HepG2 (cell line): Measurements from ENCODE around the gene RRP36. TPM values are rescaled to one million over a fixed set of nuclear protein-coding genes. Genes with fewer than 3 reads are reported as not detected.

Experiments
- ATM ChIP-seq: fragments of 450-650 bp; IDR thresholded peaks from 2 replicates; pipeline ENCODE4 v1.7.1; 2017; ENCODE audit warnings: mild to moderate bottlenecking, borderline replicate concordance
- BRD4 ChIP-seq: sonication (generic); formaldehyde crosslinking; IDR thresholded peaks from 2 replicates; pipeline ENCODE4 v1.4.0; 2020; ENCODE audit warnings: missing genetic modification reagents
- CHCHD3 ChIP-seq: sonication (generic); formaldehyde crosslinking; IDR thresholded peaks from 2 replicates; pipeline ENCODE4 v1.8.0; 2022; ENCODE audit warnings: mild to moderate bottlenecking, missing genetic modification reagents, moderate library complexity
- CREM ChIP-seq, 2 experiments: sonication (generic) in 1 of 2; formaldehyde crosslinking in 1 of 2; IDR thresholded peaks; 2 replicates each; pipeline versions ENCODE4 v1.4.0 to v1.6.1; 2016 to 2020; ENCODE audit warnings: antibody characterized with exemption in 1 of 2, mild to moderate bottlenecking in 1 of 2, missing genetic modification reagents in 1 of 2
- CTCF ChIP-seq: sonication (generic); formaldehyde crosslinking; IDR thresholded peaks from 2 replicates; pipeline ENCODE4 v1.5.0; 2020; ENCODE audit warnings: mild to moderate bottlenecking, missing genetic modification reagents, moderate library complexity
- DR1 ChIP-seq: sonication (generic); formaldehyde crosslinking; IDR thresholded peaks from 2 replicates; pipeline ENCODE4 v1.8.0; 2021; ENCODE audit warnings: mild to moderate bottlenecking, missing genetic modification reagents, inconsistent platforms
- ESRRA ChIP-seq: sonication (generic); formaldehyde crosslinking; IDR thresholded peaks from 2 replicates; pipeline ENCODE4 v1.5.1; 2020; ENCODE audit warnings: mild to moderate bottlenecking, low read depth, missing genetic modification reagents
- MEF2D ChIP-seq: sonication (generic); formaldehyde crosslinking; IDR thresholded peaks from 2 replicates; pipeline ENCODE4 v1.5.1; 2020; ENCODE audit warnings: mild to moderate bottlenecking, missing genetic modification reagents
- MXD3 ChIP-seq: IDR thresholded peaks from 2 replicates; pipeline ENCODE4 v1.6.1; 2016; ENCODE audit warnings: mild to moderate bottlenecking, missing biosample characterization, missing genetic modification reagents
- NFATC3 ChIP-seq: sonication (generic); formaldehyde crosslinking; IDR thresholded peaks from 2 replicates; pipeline ENCODE4 v1.5.1; 2020; ENCODE audit warnings: mild to moderate bottlenecking, missing genetic modification reagents
- PRDM10 ChIP-seq: sonication (generic); formaldehyde crosslinking; IDR thresholded peaks from 2 replicates; pipeline ENCODE4 v1.4.0; 2020; ENCODE audit warnings: low read depth, missing genetic modification reagents
- RFX5 ChIP-seq: IDR thresholded peaks from 2 replicates; pipeline ENCODE4 v1.6.1; 2011; ENCODE audit warnings: low read depth, low read length, improper control_type of control experiment
- SATB2 ChIP-seq: sonication (generic); formaldehyde crosslinking; IDR thresholded peaks from 2 replicates; pipeline ENCODE4 v1.5.0; 2020; ENCODE audit warnings: missing genetic modification reagents
- U2AF2 ChIP-seq: fragments of 200-400 bp; formaldehyde crosslinking; IDR thresholded peaks from 2 replicates; pipeline ENCODE4 v1.6.1; 2017; ENCODE audit warnings: low read depth, mild to moderate bottlenecking, low read length
- ZFP41 ChIP-seq: sonication (generic); formaldehyde crosslinking; IDR thresholded peaks from 2 replicates; pipeline ENCODE4 v1.4.0; 2020; ENCODE audit warnings: mild to moderate bottlenecking, missing genetic modification reagents, borderline replicate concordance
- ZNF263 ChIP-seq: sonication (generic); formaldehyde crosslinking; IDR thresholded peaks from 2 replicates; pipeline ENCODE4 v1.4.0; 2020; ENCODE audit warnings: missing genetic modification reagents
- ZNF484 ChIP-seq: sonication (generic); formaldehyde crosslinking; IDR thresholded peaks from 2 replicates; pipeline ENCODE4 v1.5.1; 2020; ENCODE audit warnings: mild to moderate bottlenecking, low read depth, missing genetic modification reagents, borderline replicate concordance
- ZNF703 ChIP-seq: sonication (generic); formaldehyde crosslinking; IDR thresholded peaks from 2 replicates; pipeline ENCODE4 v1.5.1; 2020; ENCODE audit warnings: missing genetic modification reagents, mild to moderate bottlenecking, moderate library complexity, borderline replicate concordance
- polyA plus RNA-seq, 8 experiments: library from polyadenylated mRNA; depleted of rRNA in 3 of 8; stranded (reverse) in 7 of 8; unstranded in 1 of 8; fragments of >200 nt; fragmentation: Illumina TruSeq in 4 of 8; extraction: Trizol in 4 of 8; gene quantifications; 2 replicates each; pipeline versions ENCODE4 v1.2.1 to v1.2.3, GENCODE V29; 2011 to 2016; ENCODE audit warnings: low read depth in 4 of 8, missing spikeins in 1 of 8, mixed read lengths in 1 of 8; ENCODE audit not compliant: insufficient read depth in 1 of 8
- total RNA-seq, 5 experiments: library from RNA; depleted of rRNA; stranded (reverse); fragments of >200 nt; fragmentation: Illumina TruSeq; extraction: Trizol; gene quantifications; 2 replicates each; pipeline ENCODE4 v1.2.3, GENCODE V29; 2016; ENCODE audit warnings: low read depth in 1 of 5
- TF ChIP-seq, protein P1 (sequence below): sonication (generic); formaldehyde crosslinking; IDR thresholded peaks from 2 replicates; pipeline ENCODE4 v1.4.0; 2020; ENCODE audit warnings: missing genetic modification reagents, borderline replicate concordance

The RRP36 gene
- total and polyA plus RNA-seq, 2 of the 13 experiments (the other 11 are each of a cell fraction or from before 2014, with no cell fraction given) = 29.5 to 144 TPM

DNA sequence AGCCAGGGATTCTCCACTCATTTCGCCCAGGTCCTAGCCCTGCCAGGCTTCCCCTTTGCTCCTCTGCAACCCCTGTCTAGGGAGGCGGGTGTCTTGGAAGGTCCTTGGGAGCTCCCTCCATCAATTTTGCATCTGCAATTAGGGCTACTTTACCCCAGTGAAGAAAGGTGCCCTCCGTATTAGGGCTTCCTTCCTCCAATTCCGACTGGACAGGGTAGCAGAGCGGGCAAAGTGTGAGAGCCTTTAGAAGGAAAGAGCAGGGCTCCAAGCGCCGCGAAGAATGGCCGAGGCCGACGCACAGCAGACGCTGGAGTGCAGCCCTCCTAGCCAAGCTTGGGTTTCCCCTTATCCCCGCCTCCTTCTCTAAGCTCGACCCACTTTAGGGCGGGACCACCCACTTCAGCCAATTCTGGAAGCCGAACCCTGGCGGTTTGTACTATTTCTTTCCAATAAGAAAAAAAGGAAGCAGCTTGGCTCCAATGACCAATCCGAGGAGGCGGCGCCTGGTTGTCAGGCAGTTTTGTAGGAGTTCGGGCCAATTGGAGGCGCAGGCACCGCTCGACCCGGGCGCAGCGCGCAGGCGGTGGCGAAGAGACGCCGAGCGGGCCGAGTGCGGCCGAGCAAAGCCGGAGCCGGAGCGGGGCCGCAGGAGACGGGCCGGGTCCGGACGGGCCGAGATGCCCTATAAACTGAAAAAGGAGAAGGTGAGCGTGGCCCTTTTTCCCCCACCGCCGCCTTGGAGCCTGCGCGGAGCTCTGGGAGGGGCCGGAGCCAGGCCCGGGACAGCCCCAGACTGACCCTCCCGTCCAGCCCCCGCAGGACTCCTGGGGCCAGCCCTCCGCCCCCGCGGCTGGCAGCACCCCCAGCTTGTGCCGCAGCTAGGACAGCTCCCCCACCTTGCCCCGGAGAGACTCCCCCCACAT is 37.2 kb upstream of the RRP36 start, which contains the start of gene PPP2R5D (continued):
- TF ChIP-seq CTCF (CRISPR knock-in tag) = no peak
- no peak for TF ChIP-seq ZNF703
- TF ChIP-seq U2AF2 = no peak
- TF ChIP-seq SATB2 (CRISPR knock-in tag) = 0 out of 2 replicates have a peak, but pooled peaks have one; percentile 47
- TF ChIP-seq CHCHD3 (CRISPR knock-in tag) = no peak
- TF ChIP-seq ZNF484 (CRISPR knock-in tag) = no peak; the same call in 1 of the 2 replicates
- TF ChIP-seq MXD3 (CRISPR knock-in tag) = 0 out of 2 replicates have a peak, but pooled peaks have one; percentile 67
- TF ChIP-seq ESRRA (CRISPR knock-in tag) = 0 out of 2 replicates have a peak, but pooled peaks have one; percentile 33
- no peak for TF ChIP-seq NFATC3 (CRISPR knock-in tag)
- TF ChIP-seq ZFP41 (CRISPR knock-in tag) = no peak
- TF ChIP-seq BRD4 = peak; percentile 75
- TF ChIP-seq, protein P1, sequence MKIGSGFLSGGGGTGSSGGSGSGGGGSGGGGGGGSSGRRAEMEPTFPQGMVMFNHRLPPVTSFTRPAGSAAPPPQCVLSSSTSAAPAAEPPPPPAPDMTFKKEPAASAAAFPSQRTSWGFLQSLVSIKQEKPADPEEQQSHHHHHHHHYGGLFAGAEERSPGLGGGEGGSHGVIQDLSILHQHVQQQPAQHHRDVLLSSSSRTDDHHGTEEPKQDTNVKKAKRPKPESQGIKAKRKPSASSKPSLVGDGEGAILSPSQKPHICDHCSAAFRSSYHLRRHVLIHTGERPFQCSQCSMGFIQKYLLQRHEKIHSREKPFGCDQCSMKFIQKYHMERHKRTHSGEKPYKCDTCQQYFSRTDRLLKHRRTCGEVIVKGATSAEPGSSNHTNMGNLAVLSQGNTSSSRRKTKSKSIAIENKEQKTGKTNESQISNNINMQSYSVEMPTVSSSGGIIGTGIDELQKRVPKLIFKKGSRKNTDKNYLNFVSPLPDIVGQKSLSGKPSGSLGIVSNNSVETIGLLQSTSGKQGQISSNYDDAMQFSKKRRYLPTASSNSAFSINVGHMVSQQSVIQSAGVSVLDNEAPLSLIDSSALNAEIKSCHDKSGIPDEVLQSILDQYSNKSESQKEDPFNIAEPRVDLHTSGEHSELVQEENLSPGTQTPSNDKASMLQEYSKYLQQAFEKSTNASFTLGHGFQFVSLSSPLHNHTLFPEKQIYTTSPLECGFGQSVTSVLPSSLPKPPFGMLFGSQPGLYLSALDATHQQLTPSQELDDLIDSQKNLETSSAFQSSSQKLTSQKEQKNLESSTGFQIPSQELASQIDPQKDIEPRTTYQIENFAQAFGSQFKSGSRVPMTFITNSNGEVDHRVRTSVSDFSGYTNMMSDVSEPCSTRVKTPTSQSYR (CRISPR knock-in tag) = no peak
- peak; percentile 100 for TF ChIP-seq RFX5
- TF ChIP-seq ATM = no peak
- TF ChIP-seq PRDM10 (CRISPR knock-in tag) = no peak; the same call in 1 of the 2 replicates
- peak; percentile 74; the same call in 1 of the 2 replicates for TF ChIP-seq MEF2D (CRISPR knock-in tag)
- TF ChIP-seq CREM (IDR thresholded peaks at IDR 0.05) = peak; percentile 73
- no peak for TF ChIP-seq CREM (CRISPR knock-in tag; IDR thresholded peaks at IDR 0.05)
- TF ChIP-seq ZNF263 (CRISPR knock-in tag) = 0 out of 2 replicates have a peak, but pooled peaks have one; percentile 61
- TF ChIP-seq DR1 (CRISPR knock-in tag) = peak; percentile 96
